SK-N-SH treated with all-trans-retinoic acid at 6 μM for 48 hours (cell line): ENCODE results near the gene KLK10.

Experiments
- ATAC-seq: fragments of 200-7000 bp; cut with Tn5 transposase; 3 replicates; pipeline ENCODE4 v1.9.1; 2020; ENCODE audit warnings: mild to moderate bottlenecking, moderate library complexity
- ARNTL ChIP-seq: fragments of 450-650 bp; formaldehyde crosslinking; IDR thresholded peaks from 2 replicates; pipeline ENCODE4 v1.5.0; 2020; ENCODE audit warnings: low read depth, mild to moderate bottlenecking, moderate library complexity, borderline replicate concordance
- BACH2 ChIP-seq: fragments of 250-450 bp; sonication (Bioruptor Pico); IDR thresholded peaks from 2 replicates; pipeline ENCODE4 v1.9.0; 2021; ENCODE audit warnings: mild to moderate bottlenecking, borderline replicate concordance
- CSDC2 ChIP-seq: fragments of 250-450 bp; sonication (Bioruptor Pico); IDR thresholded peaks from 2 replicates; pipeline ENCODE4 v1.5.0; 2020; ENCODE audit warnings: mild to moderate bottlenecking, moderate library complexity
- ESRRG ChIP-seq: fragments of 250-450 bp; sonication (Bioruptor Pico); IDR thresholded peaks from 2 replicates; pipeline ENCODE4 v1.6.1; 2021; ENCODE audit warnings: mild to moderate bottlenecking
- GLIS3 ChIP-seq: fragments of 250-450 bp; sonication (Bioruptor Pico); IDR thresholded peaks from 2 replicates; pipeline ENCODE4 v1.5.0; 2020; ENCODE audit warnings: mild to moderate bottlenecking, moderate library complexity
- ISL1 ChIP-seq: fragments of 250-450 bp; sonication (Bioruptor Pico); IDR thresholded peaks from 2 replicates; pipeline ENCODE4 v2.1.2; 2022; ENCODE audit warnings: mild to moderate bottlenecking, moderate library complexity
- OSR1 ChIP-seq: fragments of 250-450 bp; sonication (Bioruptor Pico); IDR thresholded peaks from 2 replicates; pipeline ENCODE4 v1.8.0; 2022; ENCODE audit warnings: moderate library complexity, mild to moderate bottlenecking, inconsistent platforms
- PPARA ChIP-seq: fragments of 250-450 bp; sonication (Bioruptor Pico); IDR thresholded peaks from 2 replicates; pipeline ENCODE4 v1.5.0; 2020; ENCODE audit warnings: mild to moderate bottlenecking, borderline replicate concordance
- RARB ChIP-seq: fragments of 250-450 bp; sonication (Bioruptor Pico); IDR thresholded peaks from 2 replicates; pipeline ENCODE4 v1.8.0; 2021; ENCODE audit warnings: mild to moderate bottlenecking, moderate library complexity
- SNAI2 ChIP-seq: fragments of 250-450 bp; sonication (Bioruptor Pico); IDR thresholded peaks from 2 replicates; pipeline ENCODE4 v1.5.0; 2020; ENCODE audit warnings: mild to moderate bottlenecking, moderate library complexity
- TCF4 ChIP-seq: fragments of 250-450 bp; sonication (Bioruptor Pico); IDR thresholded peaks from 2 replicates; pipeline ENCODE4 v1.8.0; 2021; ENCODE audit warnings: mild to moderate bottlenecking, moderate library complexity, borderline replicate concordance
- TOX ChIP-seq: fragments of 250-450 bp; sonication (Bioruptor Pico); IDR thresholded peaks from 2 replicates; pipeline ENCODE4 v1.8.0; 2021; ENCODE audit warnings: mild to moderate bottlenecking, moderate library complexity, borderline replicate concordance
- ZC3H10 ChIP-seq: fragments of 250-450 bp; sonication (Bioruptor Pico); IDR thresholded peaks from 2 replicates; pipeline ENCODE4 v1.5.1; 2021; ENCODE audit warnings: mild to moderate bottlenecking, moderate library complexity
- ZFP3 ChIP-seq: fragments of 250-450 bp; sonication (Bioruptor Pico); IDR thresholded peaks from 2 replicates; pipeline ENCODE4 v1.5.0; 2020; ENCODE audit warnings: mild to moderate bottlenecking, moderate library complexity
- ZFP30 ChIP-seq: fragments of 450-650 bp; formaldehyde crosslinking; IDR thresholded peaks from 2 replicates; pipeline ENCODE4 v1.5.0; 2022; ENCODE audit warnings: mild to moderate bottlenecking, moderate library complexity
- ZNF565 ChIP-seq: fragments of 450-650 bp; formaldehyde crosslinking; conservative IDR thresholded peaks from 2 replicates; pipeline ENCODE4 v1.5.0; 2020; ENCODE audit warnings: low read depth, mild to moderate bottlenecking, moderate library complexity
- ZNF70 ChIP-seq: fragments of 450-650 bp; formaldehyde crosslinking; IDR thresholded peaks from 2 replicates; pipeline ENCODE4 v1.5.0; 2020; ENCODE audit warnings: mild to moderate bottlenecking, moderate library complexity
- ZNF8 ChIP-seq: fragments of 450-650 bp; formaldehyde crosslinking; IDR thresholded peaks from 2 replicates; pipeline ENCODE4 v1.5.0; 2020; ENCODE audit warnings: mild to moderate bottlenecking, moderate library complexity
- TF ChIP-seq, protein P1 (sequence below): fragments of 250-450 bp; sonication (Bioruptor Pico); IDR thresholded peaks from 2 replicates; pipeline ENCODE4 v1.5.1; 2020; ENCODE audit warnings: low read depth, mild to moderate bottlenecking, moderate library complexity
- TF ChIP-seq, protein P2 (sequence below): fragments of 250-450 bp; sonication (Bioruptor Pico); IDR thresholded peaks from 2 replicates; pipeline ENCODE4 v1.5.0; 2020; ENCODE audit warnings: mild to moderate bottlenecking, moderate library complexity
- TF ChIP-seq, protein P3 (sequence below): fragments of 250-450 bp; sonication (Bioruptor Pico); IDR thresholded peaks from 2 replicates; pipeline ENCODE4 v1.8.0; 2020; ENCODE audit warnings: mild to moderate bottlenecking, moderate library complexity, borderline replicate concordance
- TF ChIP-seq, protein P4 (sequence below): fragments of 250-450 bp; sonication (Bioruptor Pico); IDR thresholded peaks from 2 replicates; pipeline ENCODE4 v1.8.0; 2021; ENCODE audit warnings: low read depth, mild to moderate bottlenecking, moderate library complexity, borderline replicate concordance
- TF ChIP-seq, protein P5 (sequence below): fragments of 250-450 bp; sonication (Bioruptor Pico); IDR thresholded peaks from 2 replicates; pipeline ENCODE4 v1.5.1; 2021; ENCODE audit warnings: mild to moderate bottlenecking, moderate library complexity

The KLK10 gene

DNA sequence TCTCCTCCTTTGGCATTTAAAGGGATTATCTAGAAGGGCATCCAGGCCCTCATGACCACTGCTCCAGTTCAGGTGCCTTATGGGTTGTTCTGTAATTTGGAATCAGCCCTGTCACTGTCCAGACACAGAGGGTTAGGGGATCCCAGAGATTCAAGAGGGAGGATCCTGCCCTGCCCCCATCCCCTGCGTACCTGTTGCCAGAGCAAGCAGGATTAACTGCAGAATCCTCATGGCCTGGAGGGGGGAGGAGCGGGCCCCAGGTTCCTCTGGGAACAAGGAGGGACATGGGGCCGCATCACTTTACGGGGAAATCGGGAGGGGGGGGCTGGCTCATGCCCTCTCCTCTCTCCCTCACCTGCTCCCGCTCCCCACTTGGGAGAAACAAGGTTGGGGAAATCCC, 5.9 kb upstream of the KLK10 start:
- TF ChIP-seq ARNTL (CRISPR knock-in tag) (no peak), ZC3H10 (no peak), BACH2 (CRISPR knock-in tag) (no peak), ZNF70 (CRISPR knock-in tag) (no peak), RARB (CRISPR knock-in tag) (no peak), GLIS3 (CRISPR knock-in tag) (no peak), OSR1 (CRISPR knock-in tag) (no peak), TOX (CRISPR knock-in tag) (no peak), ZFP30 (no peak), ZFP3 (CRISPR knock-in tag) (no peak), ISL1 (CRISPR knock-in tag) (no peak), ZNF8 (CRISPR knock-in tag) (no peak), CSDC2 (CRISPR knock-in tag) (no peak)
- TF ChIP-seq, protein P1, sequence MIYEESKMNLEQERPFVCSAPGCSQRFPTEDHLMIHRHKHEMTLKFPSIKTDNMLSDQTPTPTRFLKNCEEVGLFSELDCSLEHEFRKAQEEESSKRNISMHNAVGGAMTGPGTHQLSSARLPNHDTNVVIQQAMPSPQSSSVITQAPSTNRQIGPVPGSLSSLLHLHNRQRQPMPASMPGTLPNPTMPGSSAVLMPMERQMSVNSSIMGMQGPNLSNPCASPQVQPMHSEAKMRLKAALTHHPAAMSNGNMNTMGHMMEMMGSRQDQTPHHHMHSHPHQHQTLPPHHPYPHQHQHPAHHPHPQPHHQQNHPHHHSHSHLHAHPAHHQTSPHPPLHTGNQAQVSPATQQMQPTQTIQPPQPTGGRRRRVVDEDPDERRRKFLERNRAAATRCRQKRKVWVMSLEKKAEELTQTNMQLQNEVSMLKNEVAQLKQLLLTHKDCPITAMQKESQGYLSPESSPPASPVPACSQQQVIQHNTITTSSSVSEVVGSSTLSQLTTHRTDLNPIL (CRISPR knock-in tag): no peak
- TF ChIP-seq, protein P2, sequence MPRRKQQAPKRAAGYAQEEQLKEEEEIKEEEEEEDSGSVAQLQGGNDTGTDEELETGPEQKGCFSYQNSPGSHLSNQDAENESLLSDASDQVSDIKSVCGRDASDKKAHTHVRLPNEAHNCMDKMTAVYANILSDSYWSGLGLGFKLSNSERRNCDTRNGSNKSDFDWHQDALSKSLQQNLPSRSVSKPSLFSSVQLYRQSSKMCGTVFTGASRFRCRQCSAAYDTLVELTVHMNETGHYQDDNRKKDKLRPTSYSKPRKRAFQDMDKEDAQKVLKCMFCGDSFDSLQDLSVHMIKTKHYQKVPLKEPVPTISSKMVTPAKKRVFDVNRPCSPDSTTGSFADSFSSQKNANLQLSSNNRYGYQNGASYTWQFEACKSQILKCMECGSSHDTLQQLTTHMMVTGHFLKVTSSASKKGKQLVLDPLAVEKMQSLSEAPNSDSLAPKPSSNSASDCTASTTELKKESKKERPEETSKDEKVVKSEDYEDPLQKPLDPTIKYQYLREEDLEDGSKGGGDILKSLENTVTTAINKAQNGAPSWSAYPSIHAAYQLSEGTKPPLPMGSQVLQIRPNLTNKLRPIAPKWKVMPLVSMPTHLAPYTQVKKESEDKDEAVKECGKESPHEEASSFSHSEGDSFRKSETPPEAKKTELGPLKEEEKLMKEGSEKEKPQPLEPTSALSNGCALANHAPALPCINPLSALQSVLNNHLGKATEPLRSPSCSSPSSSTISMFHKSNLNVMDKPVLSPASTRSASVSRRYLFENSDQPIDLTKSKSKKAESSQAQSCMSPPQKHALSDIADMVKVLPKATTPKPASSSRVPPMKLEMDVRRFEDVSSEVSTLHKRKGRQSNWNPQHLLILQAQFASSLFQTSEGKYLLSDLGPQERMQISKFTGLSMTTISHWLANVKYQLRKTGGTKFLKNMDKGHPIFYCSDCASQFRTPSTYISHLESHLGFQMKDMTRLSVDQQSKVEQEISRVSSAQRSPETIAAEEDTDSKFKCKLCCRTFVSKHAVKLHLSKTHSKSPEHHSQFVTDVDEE (CRISPR knock-in tag): no peak
- no peak for ATAC-seq

DNA sequence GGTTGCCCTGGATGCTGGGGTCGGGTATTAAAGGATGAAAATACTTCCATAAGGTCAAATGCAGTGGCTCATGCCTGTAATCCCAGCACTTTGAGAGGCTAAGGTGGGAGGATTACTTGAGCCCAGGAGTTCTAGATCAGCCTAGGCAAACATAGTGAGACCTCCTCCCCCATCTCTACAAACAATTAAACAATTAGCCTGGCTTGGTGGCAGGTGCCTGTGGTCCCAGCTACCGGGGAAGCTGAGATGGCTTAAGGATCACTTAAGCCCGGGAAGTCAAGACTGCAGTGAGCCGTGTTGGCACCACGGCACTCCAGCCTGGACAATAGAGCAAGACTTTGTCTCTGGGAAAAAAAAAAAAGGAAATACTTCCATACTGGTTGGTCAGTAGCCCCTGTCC, 5.4 kb upstream of the KLK10 start:
- ATAC-seq: no peak
- TF ChIP-seq, protein P3, sequence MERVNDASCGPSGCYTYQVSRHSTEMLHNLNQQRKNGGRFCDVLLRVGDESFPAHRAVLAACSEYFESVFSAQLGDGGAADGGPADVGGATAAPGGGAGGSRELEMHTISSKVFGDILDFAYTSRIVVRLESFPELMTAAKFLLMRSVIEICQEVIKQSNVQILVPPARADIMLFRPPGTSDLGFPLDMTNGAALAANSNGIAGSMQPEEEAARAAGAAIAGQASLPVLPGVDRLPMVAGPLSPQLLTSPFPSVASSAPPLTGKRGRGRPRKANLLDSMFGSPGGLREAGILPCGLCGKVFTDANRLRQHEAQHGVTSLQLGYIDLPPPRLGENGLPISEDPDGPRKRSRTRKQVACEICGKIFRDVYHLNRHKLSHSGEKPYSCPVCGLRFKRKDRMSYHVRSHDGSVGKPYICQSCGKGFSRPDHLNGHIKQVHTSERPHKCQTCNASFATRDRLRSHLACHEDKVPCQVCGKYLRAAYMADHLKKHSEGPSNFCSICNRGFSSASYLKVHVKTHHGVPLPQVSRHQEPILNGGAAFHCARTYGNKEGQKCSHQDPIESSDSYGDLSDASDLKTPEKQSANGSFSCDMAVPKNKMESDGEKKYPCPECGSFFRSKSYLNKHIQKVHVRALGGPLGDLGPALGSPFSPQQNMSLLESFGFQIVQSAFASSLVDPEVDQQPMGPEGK (CRISPR knock-in tag): no peak
- TF ChIP-seq ZNF565 (CRISPR knock-in tag) (no peak), OSR1 (CRISPR knock-in tag) (no peak), TCF4 (CRISPR knock-in tag) (no peak), SNAI2 (CRISPR knock-in tag) (no peak), ZNF70 (CRISPR knock-in tag) (no peak), ZFP30 (no peak), RARB (CRISPR knock-in tag) (no peak), ZFP3 (CRISPR knock-in tag) (no peak), GLIS3 (CRISPR knock-in tag) (no peak), CSDC2 (CRISPR knock-in tag) (no peak), PPARA (CRISPR knock-in tag) (no peak), ARNTL (CRISPR knock-in tag) (no peak), ZNF8 (CRISPR knock-in tag) (no peak), BACH2 (CRISPR knock-in tag) (no peak), ESRRG (CRISPR knock-in tag) (no peak)
- TF ChIP-seq, protein P1 (CRISPR knock-in tag): no peak
- TF ChIP-seq, protein P4, sequence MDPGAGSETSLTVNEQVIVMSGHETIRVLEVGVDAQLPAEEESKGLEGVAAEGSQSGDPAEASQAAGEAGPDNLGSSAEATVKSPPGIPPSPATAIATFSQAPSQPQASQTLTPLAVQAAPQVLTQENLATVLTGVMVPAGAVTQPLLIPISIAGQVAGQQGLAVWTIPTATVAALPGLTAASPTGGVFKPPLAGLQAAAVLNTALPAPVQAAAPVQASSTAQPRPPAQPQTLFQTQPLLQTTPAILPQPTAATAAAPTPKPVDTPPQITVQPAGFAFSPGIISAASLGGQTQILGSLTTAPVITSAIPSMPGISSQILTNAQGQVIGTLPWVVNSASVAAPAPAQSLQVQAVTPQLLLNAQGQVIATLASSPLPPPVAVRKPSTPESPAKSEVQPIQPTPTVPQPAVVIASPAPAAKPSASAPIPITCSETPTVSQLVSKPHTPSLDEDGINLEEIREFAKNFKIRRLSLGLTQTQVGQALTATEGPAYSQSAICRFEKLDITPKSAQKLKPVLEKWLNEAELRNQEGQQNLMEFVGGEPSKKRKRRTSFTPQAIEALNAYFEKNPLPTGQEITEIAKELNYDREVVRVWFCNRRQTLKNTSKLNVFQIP (CRISPR knock-in tag): no peak
- TF ChIP-seq, protein P5, sequence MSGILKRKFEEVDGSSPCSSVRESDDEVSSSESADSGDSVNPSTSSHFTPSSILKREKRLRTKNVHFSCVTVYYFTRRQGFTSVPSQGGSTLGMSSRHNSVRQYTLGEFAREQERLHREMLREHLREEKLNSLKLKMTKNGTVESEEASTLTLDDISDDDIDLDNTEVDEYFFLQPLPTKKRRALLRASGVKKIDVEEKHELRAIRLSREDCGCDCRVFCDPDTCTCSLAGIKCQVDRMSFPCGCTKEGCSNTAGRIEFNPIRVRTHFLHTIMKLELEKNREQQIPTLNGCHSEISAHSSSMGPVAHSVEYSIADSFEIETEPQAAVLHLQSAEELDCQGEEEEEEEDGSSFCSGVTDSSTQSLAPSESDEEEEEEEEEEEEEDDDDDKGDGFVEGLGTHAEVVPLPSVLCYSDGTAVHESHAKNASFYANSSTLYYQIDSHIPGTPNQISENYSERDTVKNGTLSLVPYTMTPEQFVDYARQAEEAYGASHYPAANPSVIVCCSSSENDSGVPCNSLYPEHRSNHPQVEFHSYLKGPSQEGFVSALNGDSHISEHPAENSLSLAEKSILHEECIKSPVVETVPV (CRISPR knock-in tag): no peak
- TF ChIP-seq, all 23 proteins: peak for 0
